Cardiac muscle cell (in vitro differentiated cells and primary cell): ENCODE data around the gene ZDHHC7. TPM values are rescaled to one million over a fixed set of nuclear protein-coding genes. Genes with fewer than 3 reads are reported as not detected.

ENCODE experiments used
- DNase-seq, 2 donors: peaks; one replicate each; pipeline versions ENCODE4 v3.0.0 to v3.0.0-alpha.2; 2010 to 2017; ENCODE audit warnings: low read depth in 1 of 2, low spot score in 1 of 2
- H3K27ac ChIP-seq: fragments of 200-600 bp; sonication (generic); 2 replicates; pipeline ENCODE4 v1.5.1; 2016
- H3K27me3 ChIP-seq: fragments of 200-600 bp; sonication (generic); 2 replicates; pipeline ENCODE4 v1.6.0; 2016; ENCODE audit warnings: control low read depth
- H3K36me3 ChIP-seq: fragments of 200-600 bp; sonication (generic); 2 replicates; pipeline ENCODE4 v1.5.1; 2016; ENCODE audit warnings: control low read depth
- H3K4me1 ChIP-seq: fragments of 200-600 bp; sonication (generic); 2 replicates; pipeline ENCODE4 v1.8.1; 2017; ENCODE audit warnings: low read depth, mild to moderate bottlenecking, mixed run types
- H3K4me3 ChIP-seq: fragments of 200-600 bp; sonication (generic); 2 replicates; pipeline ENCODE4 v1.5.1; 2016; ENCODE audit warnings: mild to moderate bottlenecking
- H3K9me3 ChIP-seq: fragments of 200-600 bp; sonication (generic); 2 replicates; pipeline ENCODE4 v1.5.1; 2017; ENCODE audit warnings: low read depth, mild to moderate bottlenecking, control low read depth
- polyA plus RNA-seq: library from polyadenylated mRNA; unstranded; fragments of >200 nt; fragmentation: Nextera tagmentation; extraction: Ambion mirVana; gene quantifications from 2 replicates; pipeline ENCODE4 v1.2.1, GENCODE V29; 2016
- total RNA-seq: library from RNA; depleted of rRNA; stranded (reverse); fragments of >200 nt; gene quantifications from 2 replicates; pipeline ENCODE4 v1.2.3, GENCODE V29; 2016
- TF ChIP-seq, protein P1 (sequence below): IDR thresholded peaks from 2 replicates; pipeline ENCODE4 v1.5.1; 2012; ENCODE audit warnings: low read depth, mild to moderate bottlenecking, low read length

ZDHHC7 gene
- total and polyA plus RNA-seq, 2 experiments from 2014 or later, result 57.8 to 70.1 TPM

DNA sequence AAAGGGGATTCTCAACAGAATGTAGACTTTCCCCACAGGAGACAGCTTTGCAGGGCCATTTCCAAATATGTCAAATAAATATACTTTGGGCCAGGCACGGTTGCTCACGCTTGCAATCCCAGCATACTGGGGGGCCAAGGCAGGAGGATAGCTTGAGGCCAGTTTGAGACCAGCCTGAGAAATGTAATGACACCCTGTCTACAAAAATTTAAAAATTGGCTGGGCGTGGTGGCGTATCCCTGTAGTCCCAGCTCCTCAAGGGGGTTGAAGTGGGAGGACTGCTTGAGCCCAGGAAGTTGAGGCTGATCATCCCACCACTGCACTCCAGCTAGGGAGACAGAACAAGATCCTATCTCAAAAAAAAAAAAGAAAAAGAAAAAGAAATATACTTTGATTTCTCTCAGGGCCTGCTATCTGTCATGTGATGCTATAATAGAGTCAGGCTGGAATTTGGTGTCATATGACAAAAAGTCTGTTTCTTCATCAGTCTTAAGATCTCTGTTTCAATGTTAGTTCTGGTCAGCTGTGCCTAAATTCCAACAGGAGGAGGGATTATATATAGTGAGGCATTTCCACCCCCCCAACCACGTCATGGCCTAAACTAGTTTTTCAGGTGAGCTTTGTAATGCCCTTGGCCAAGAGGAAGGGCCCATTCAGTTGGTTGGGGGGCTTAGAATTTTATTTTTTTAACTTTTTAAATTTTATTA, 4.3 kb upstream of the ZDHHC7 start:
- Histone ChIP-seq H3K27ac (no peak overlapping the region), H3K27me3 (peaks cover 9% of the 10 kb centered on the region), H3K4me1 (peaks cover 5% of the 10 kb centered on the region), H3K36me3 (no peaks in the 10 kb centered on the region), H3K9me3 (no peaks in the 10 kb centered on the region), H3K4me3 (no peak overlapping the region)
- DNase-seq, result no peak
- TF ChIP-seq, protein P1, sequence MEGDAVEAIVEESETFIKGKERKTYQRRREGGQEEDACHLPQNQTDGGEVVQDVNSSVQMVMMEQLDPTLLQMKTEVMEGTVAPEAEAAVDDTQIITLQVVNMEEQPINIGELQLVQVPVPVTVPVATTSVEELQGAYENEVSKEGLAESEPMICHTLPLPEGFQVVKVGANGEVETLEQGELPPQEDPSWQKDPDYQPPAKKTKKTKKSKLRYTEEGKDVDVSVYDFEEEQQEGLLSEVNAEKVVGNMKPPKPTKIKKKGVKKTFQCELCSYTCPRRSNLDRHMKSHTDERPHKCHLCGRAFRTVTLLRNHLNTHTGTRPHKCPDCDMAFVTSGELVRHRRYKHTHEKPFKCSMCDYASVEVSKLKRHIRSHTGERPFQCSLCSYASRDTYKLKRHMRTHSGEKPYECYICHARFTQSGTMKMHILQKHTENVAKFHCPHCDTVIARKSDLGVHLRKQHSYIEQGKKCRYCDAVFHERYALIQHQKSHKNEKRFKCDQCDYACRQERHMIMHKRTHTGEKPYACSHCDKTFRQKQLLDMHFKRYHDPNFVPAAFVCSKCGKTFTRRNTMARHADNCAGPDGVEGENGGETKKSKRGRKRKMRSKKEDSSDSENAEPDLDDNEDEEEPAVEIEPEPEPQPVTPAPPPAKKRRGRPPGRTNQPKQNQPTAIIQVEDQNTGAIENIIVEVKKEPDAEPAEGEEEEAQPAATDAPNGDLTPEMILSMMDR, result no peak

DNA sequence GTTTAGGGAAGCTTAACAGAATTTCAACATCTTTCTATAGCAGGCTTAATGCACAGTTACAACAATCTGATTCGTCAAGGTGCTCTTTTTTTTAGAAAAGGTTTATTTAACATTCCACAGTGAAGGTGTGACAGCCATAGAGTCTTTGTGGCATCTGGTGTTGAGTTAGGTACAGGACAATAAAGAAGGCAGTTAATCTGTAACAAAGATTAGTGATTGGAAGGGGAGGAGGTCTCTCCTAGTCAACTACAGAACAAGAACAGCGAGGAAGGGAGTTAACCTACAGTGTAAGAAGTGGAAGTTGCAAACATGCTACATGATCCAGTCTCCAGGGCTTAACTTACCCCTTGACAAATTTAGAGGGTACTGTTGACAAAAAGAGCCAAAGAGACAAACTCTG, 3.0 kb upstream of the ZDHHC7 start:
- no peaks in the 10 kb centered on the region for H3K36me3 ChIP-seq
- no peak overlapping the region for H3K4me3 ChIP-seq
- H3K9me3 ChIP-seq, result no peaks in the 10 kb centered on the region
- H3K27ac ChIP-seq, result no peak overlapping the region
- TF ChIP-seq, protein P1, result no peak
- peaks cover 12% of the 10 kb centered on the region for H3K4me1 ChIP-seq
- no peak for DNase-seq
- peaks cover 7% of the 10 kb centered on the region for H3K27me3 ChIP-seq

DNA sequence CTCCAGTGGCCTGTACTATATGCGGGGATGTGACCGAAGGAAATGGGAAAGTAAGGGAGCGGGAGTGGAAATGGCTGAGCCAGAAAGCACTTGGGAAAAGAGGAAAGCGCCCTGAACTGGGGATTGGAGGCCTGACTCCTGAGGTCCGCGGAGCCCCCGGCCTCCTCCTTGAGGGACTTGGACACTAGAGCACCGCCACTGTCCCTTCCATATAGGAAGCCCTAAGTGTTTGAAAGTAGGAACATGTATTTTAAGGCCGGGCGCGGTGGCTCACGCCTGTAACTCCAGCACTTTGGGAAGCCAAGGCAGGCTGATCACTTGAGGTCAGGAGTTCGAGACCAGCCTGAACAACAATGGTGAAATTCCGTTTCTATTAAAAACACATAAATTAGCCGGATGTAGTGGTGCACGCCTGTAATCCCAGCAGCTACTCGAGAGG, 530 bp upstream of the ZDHHC7 start:
- H3K4me1 ChIP-seq, result peaks cover 12% of the 10 kb centered on the region
- H3K27ac ChIP-seq, result peak overlapping the region; percentile 98
- DNase-seq, result no peak
- peak overlapping the region; percentile 80 for H3K4me3 ChIP-seq
- H3K9me3 ChIP-seq, result no peaks in the 10 kb centered on the region
- TF ChIP-seq, protein P1, result no peak
- H3K36me3 ChIP-seq, result no peaks in the 10 kb centered on the region
- H3K27me3 ChIP-seq, result no peaks in the 10 kb centered on the region

DNA sequence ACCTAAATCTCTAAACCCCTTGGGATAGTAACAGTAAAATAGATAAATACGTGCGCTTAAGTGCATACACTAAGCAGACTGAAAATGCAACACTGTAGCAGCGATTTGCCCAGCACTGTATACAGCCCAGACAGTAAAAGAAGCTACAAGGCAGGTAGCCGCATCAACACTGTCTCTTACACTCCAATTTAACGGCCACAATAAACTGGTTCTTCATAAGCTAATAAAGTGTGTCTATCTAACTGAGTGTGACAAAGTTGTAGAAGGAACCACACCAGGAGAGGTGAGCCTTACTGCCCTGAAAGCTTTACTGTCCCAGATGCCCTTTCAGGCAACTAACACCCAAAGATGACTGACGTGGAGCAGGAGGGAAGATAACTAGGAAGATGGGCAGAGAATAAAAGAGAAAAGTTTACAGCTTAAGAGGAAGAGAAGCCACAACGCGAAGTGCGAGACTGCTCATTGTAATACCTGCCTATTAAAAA, 847 bp downstream of the ZDHHC7 start:
- Histone ChIP-seq H3K4me1 (peaks cover 17% of the 10 kb centered on the region), H3K27ac (peak overlapping the region; percentile 98), H3K9me3 (no peaks in the 10 kb centered on the region)

DNA sequence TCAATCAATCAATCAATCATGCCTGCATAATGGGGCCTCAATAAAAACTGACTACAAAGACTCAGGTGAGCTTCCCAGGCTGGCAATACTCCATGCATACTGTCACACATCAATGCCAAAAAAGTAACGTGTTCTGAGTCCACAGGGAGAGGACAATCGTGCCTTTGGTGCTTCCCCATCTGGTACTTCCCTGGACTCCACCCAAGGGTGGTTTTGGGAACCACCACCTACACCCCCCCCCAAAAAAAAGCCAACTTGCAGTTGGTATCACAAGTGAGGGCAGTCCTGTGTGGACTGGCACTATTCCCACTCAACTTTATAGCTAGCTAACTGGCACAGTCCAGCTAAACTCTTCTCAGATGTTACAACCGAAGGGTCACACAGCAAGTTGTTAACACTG, 3.1 kb downstream of the ZDHHC7 start:
- H3K4me1 ChIP-seq, result peaks cover 39% of the 10 kb centered on the region
- no peak overlapping the region for H3K27ac ChIP-seq
- H3K4me3 ChIP-seq, result no peak overlapping the region
- TF ChIP-seq, protein P1, result no peak
- no peaks in the 10 kb centered on the region for H3K36me3 ChIP-seq
- H3K27me3 ChIP-seq, result no peaks in the 10 kb centered on the region
- H3K9me3 ChIP-seq, result no peaks in the 10 kb centered on the region
- DNase-seq, result no peak

More for the DNA sequence above, 847 bp downstream of the ZDHHC7 start:
- TF ChIP-seq, protein P1, result no peak
- no peak for DNase-seq
- Histone ChIP-seq H3K4me3 (peak overlapping the region; percentile 80), H3K27me3 (no peaks in the 10 kb centered on the region), H3K36me3 (no peaks in the 10 kb centered on the region)
